IMR-90 (cell line): ENCODE measurements around the gene METTL24. TPM values are rescaled to one million over a fixed set of nuclear protein-coding genes. Genes with fewer than 3 reads are reported as not detected.

Experiments used
- ATAC-seq: fragments of 200-7000 bp; cut with Tn5 transposase; 2 replicates; pipeline ENCODE4 v1.9.1; 2020; ENCODE audit warnings: low read depth, mild to moderate bottlenecking, moderate library complexity
- BruUV-seq: library from RNA; stranded (reverse); fragments of 400-500 nt; replicated peaks from 2 replicates; lab custom pipeline; 2021; lab: Mats Ljungman, UMichigan
- CTCF ChIA-PET: fragments of 300-600 bp; formaldehyde crosslinking; extraction: SDS; loops from one replicate; lab custom pipeline; 2021; ENCODE audit warnings: antibody characterized with exemption; lab: Yijun Ruan, JAX
- POLR2A ChIA-PET: fragments of 300-600 bp; sonication (Branson Sonifier 250); formaldehyde crosslinking; loops from one replicate; lab custom pipeline; 2022; ENCODE audit warnings: antibody characterized with exemption; ENCODE audit not compliant: unreplicated experiment; lab: Charles Lee
- DNase-seq: peaks from one replicate; pipeline ENCODE4 v3.0.0; 2013
- H2AFZ ChIP-seq: replicated peaks from 2 replicates; pipeline ENCODE3; 2013; ENCODE audit warnings: low read length, mild to moderate bottlenecking; ENCODE audit not compliant: poor library complexity
- H2AK5ac ChIP-seq: 2 replicates; pipeline ENCODE4 v1.6.1; 2013; ENCODE audit warnings: low read depth, low read length, inconsistent platforms
- H2AK9ac ChIP-seq: replicated peaks from 2 replicates; pipeline ENCODE3; 2013; ENCODE audit warnings: mild to moderate bottlenecking, low read depth, low read length, moderate library complexity; ENCODE audit not compliant: poor library complexity
- H2BK120ac ChIP-seq: 2 replicates; pipeline ENCODE4 v1.6.1; 2013; ENCODE audit warnings: low read depth, low read length, inconsistent platforms
- H2BK15ac ChIP-seq: 3 replicates; pipeline ENCODE4 v1.6.1; 2013; ENCODE audit warnings: low read depth, low read length, inconsistent platforms
- H2BK20ac ChIP-seq: 2 replicates; pipeline ENCODE4 v1.6.1; 2013; ENCODE audit warnings: low read depth, mild to moderate bottlenecking, inconsistent platforms, low read length, moderate library complexity
- H2BK5ac ChIP-seq: 2 replicates; pipeline ENCODE4 v1.6.1; 2013; ENCODE audit warnings: mild to moderate bottlenecking, low read depth, low read length, inconsistent platforms; ENCODE audit not compliant: poor library complexity, severe bottlenecking
- H3K14ac ChIP-seq: replicated peaks from 2 replicates; pipeline ENCODE4 v1.6.1; 2013; ENCODE audit warnings: low read depth, low read length, inconsistent platforms
- H3K18ac ChIP-seq: 2 replicates; pipeline ENCODE4 v1.6.1; 2013; ENCODE audit warnings: low read depth, low read length, control low read depth
- H3K23ac ChIP-seq: 2 replicates; pipeline ENCODE4 v1.6.1; 2013; ENCODE audit warnings: low read depth, low read length, inconsistent platforms
- H3K27ac ChIP-seq: 2 replicates; pipeline ENCODE4 v1.5.1; 2013; ENCODE audit warnings: mild to moderate bottlenecking, control low read depth, low read length; ENCODE audit not compliant: insufficient read depth
- H3K27me3 ChIP-seq: 2 replicates; pipeline ENCODE4 v1.6.1; 2013; ENCODE audit warnings: low read length; ENCODE audit not compliant: control insufficient read depth, insufficient read depth
- H3K36me3 ChIP-seq: 2 replicates; pipeline ENCODE4 v1.6.1; 2013; ENCODE audit warnings: low read length, mixed read lengths; ENCODE audit not compliant: control insufficient read depth, insufficient read depth
- H3K4ac ChIP-seq: 2 replicates; pipeline ENCODE4 v1.6.1; 2013; ENCODE audit warnings: low read depth, low read length, inconsistent platforms
- H3K4me1 ChIP-seq: 2 replicates; pipeline ENCODE4 v1.6.1; 2013; ENCODE audit warnings: low read length, mixed read lengths; ENCODE audit not compliant: control insufficient read depth, insufficient read depth
- H3K4me2 ChIP-seq: 2 replicates; pipeline ENCODE4 v1.6.1; 2013; ENCODE audit warnings: low read depth, mild to moderate bottlenecking, control low read depth, low read length, moderate library complexity
- H3K4me3 ChIP-seq: 2 replicates; pipeline ENCODE4 v1.5.1; 2013; ENCODE audit warnings: low read depth, mild to moderate bottlenecking, control low read depth, low read length, moderate library complexity; ENCODE audit not compliant: insufficient read depth
- H3K56ac ChIP-seq: 2 replicates; pipeline ENCODE4 v1.6.1; 2013; ENCODE audit warnings: low read length, inconsistent platforms; ENCODE audit not compliant: insufficient read depth; ENCODE audit errors: extremely low read depth
- H3K79me1 ChIP-seq, 2 experiments: 2 replicates each; pipeline ENCODE4 v1.6.1; 2013; ENCODE audit warnings: low read length in 2 of 2, inconsistent platforms in 1 of 2, low read depth in 1 of 2
- H3K9ac ChIP-seq: 2 replicates; pipeline ENCODE4 v1.6.1; 2013; ENCODE audit warnings: low read depth, low read length, control low read depth
- H3K9me1 ChIP-seq: 2 replicates; pipeline ENCODE4 v1.6.1; 2013; ENCODE audit warnings: low read length, inconsistent platforms; ENCODE audit not compliant: insufficient read depth
- H3K9me3 ChIP-seq: 2 replicates; pipeline ENCODE4 v1.6.1; 2013; ENCODE audit warnings: low read length; ENCODE audit not compliant: control insufficient read depth, insufficient read depth
- H4K20me1 ChIP-seq: 2 replicates; pipeline ENCODE4 v1.6.1; 2013; ENCODE audit warnings: low read length, inconsistent platforms; ENCODE audit not compliant: insufficient read depth
- H4K5ac ChIP-seq: 2 replicates; pipeline ENCODE4 v1.6.1; 2013; ENCODE audit warnings: mild to moderate bottlenecking, low read depth, low read length, control low read depth
- H4K8ac ChIP-seq, 2 experiments: 2 replicates each; pipeline ENCODE4 v1.6.1; 2013; ENCODE audit warnings: low read depth in 2 of 2, low read length in 2 of 2, control low read depth in 1 of 2, inconsistent platforms in 1 of 2
- H4K91ac ChIP-seq: 2 replicates; pipeline ENCODE4 v1.6.1; 2013; ENCODE audit warnings: low read depth, low read length, inconsistent platforms; ENCODE audit not compliant: insufficient read depth
- FOS ChIP-seq: fragments of 150-350 bp; IDR thresholded peaks from 2 replicates; pipeline ENCODE4 v1.6.1; 2016; ENCODE audit warnings: low read depth, low read length
- NFE2L2 ChIP-seq: fragments of 150-350 bp; IDR thresholded peaks from 2 replicates; pipeline ENCODE4 v1.6.1; 2016; ENCODE audit warnings: low read depth, mild to moderate bottlenecking, low read length
- POLR2A ChIP-seq: IDR thresholded peaks from 2 replicates; pipeline ENCODE4 v1.6.1; 2012; ENCODE audit warnings: mild to moderate bottlenecking, low read depth, low read length
- SMC3 ChIP-seq: fragments of 150-350 bp; IDR thresholded peaks from 2 replicates; pipeline ENCODE4 v1.6.1; 2016; ENCODE audit warnings: low read depth, mild to moderate bottlenecking, antibody characterized with exemption, low read length, moderate library complexity
- USF2 ChIP-seq: fragments of 150-350 bp; IDR thresholded peaks from 2 replicates; pipeline ENCODE4 v1.6.1; 2017; ENCODE audit warnings: mild to moderate bottlenecking, antibody characterized with exemption, low read length, low read depth
- WGBS, 2 experiments: methylation state at CpG; one replicate each; pipeline versions ENCODE4 v1.1.5 to v1.1.7; 2013; ENCODE audit warnings: missing lambda C conversion rate in 2 of 2; ENCODE audit not compliant: insufficient read length in 1 of 2; ENCODE audit errors: extremely low coverage in 2 of 2; 5-methylcytosine and 5-hydroxymethylcytosine counted together
- dilution Hi-C: fragments of 300-500 bp; cut with HindIII; formaldehyde crosslinking; loops from one replicate; pipeline ENCODE4 v1.14.3; 2018; ENCODE audit warnings: low sequenced_read_pairs; ENCODE audit not compliant: unreplicated experiment
- in situ Hi-C: fragments of 300-500 bp; cut with MboI; formaldehyde crosslinking; loops from 3 replicates; pipeline ENCODE4 v1.14.3; 2019; ENCODE audit warnings: low sequenced_read_pairs, inconsistent platforms, mixed read lengths
- intact Hi-C: fragments of 100-400 bp; cut with micrococcal nuclease; formaldehyde crosslinking; loops from 2 replicates; pipeline ENCODE4 v1.10.0; 2022
- polyA plus RNA-seq, 3 experiments: library from polyadenylated mRNA; depleted of rRNA; stranded (reverse); fragments of >200 nt; gene quantifications; 2 replicates each; pipeline ENCODE4 v1.2.3, GENCODE V29; 2012; ENCODE audit warnings: low replicate concordance in 1 of 3
- total RNA-seq: library from RNA; depleted of rRNA; stranded (reverse); fragments of >200 nt; gene quantifications from 2 replicates; pipeline ENCODE4 v1.2.3, GENCODE V29; 2012

The METTL24 gene
- total and polyA plus RNA-seq, 2 of the 4 experiments (the other 2 are of a cell fraction): not detected

GRCh38 chr6:110250058-110250457 is 108.1 kb downstream of the METTL24 start:
- Histone ChIP-seq H3K4me2 (no peak overlapping the region), H3K9me1 (no peaks in the 10 kb centered on the region), H3K9me3 (no peaks in the 10 kb centered on the region), H3K4me1 (no peaks in the 10 kb centered on the region), H3K27ac (no peak overlapping the region), H3K79me1 (no peaks in the 10 kb centered on the region), H2BK120ac (no peak overlapping the region), H4K20me1 (no peaks in the 10 kb centered on the region), H3K18ac (no peak overlapping the region), H4K91ac (no peak overlapping the region), H3K56ac (no peak overlapping the region), H4K8ac (no peak overlapping the region), H3K4ac (no peak overlapping the region), H3K36me3 (no peaks in the 10 kb centered on the region), H3K9ac (no peak overlapping the region), H2AK9ac (no peak overlapping the region), H2BK20ac (no peak overlapping the region), H3K14ac (no peak overlapping the region), H4K5ac (no peak overlapping the region), H3K4me3 (no peak overlapping the region), H2BK5ac (no peak overlapping the region), H3K23ac (no peak overlapping the region), H2AFZ (no peak overlapping the region), H2BK15ac (no peak overlapping the region), H3K27me3 (no peaks in the 10 kb centered on the region), H2AK5ac (no peak overlapping the region)
- TF ChIP-seq POLR2A (no peak), FOS (no peak), NFE2L2 (no peak), USF2 (no peak), SMC3 (no peak)
- ATAC-seq (no peak), DNase-seq (no peak)
- in situ Hi-C loops (no loop called here), intact Hi-C loops (no loop called here), dilution Hi-C loops (no loop called here)
- no CpG with 5 or more reads among the region's 4 CpGs for WGBS, 2 experiments
- ChIA-PET CTCF (no interaction called here), POLR2A (no interaction called here)
- no TSS peak for BruUV-seq
